ENCODE measurements around the gene TNF.

DNA sequence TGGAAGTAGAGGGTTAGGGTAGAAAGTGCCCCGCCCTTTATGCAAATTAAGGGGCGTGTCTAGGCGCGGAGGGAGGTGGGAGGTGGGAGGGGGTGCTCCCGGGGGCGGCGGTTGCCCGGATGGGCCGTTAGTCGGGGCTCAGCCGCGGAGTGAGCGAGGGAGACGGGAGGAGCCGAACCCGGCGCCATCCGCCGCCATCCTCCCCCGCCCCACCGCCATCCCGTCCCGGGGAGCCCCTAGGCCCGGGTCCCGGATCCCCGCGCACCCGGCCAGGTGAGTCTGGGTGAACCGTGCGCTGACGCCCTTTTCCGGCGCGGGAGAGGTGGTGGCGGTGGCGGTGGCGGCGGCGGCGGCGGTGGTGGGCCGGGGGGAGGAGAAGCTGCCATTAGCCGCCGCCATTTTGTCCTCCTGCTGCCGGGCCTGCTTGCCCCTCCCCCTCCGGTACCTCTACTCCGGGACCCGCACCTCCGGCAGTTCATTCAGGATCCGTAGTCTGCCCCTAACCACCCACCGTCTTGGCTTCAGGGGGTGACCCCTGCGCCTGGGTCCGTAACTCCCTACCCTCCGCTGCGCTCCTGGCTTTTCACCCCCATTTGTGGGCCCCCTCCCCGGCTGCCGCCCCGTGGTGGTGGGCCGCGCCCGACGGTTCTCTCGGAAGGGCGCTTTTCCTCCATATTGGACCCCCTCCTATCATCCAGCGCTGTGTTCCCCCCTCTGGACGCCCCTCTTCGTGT lies 45.4 kb downstream of the TNF start, which contains the start of gene PRRC2A:
- TF ChIP-seq, protein P1, sequence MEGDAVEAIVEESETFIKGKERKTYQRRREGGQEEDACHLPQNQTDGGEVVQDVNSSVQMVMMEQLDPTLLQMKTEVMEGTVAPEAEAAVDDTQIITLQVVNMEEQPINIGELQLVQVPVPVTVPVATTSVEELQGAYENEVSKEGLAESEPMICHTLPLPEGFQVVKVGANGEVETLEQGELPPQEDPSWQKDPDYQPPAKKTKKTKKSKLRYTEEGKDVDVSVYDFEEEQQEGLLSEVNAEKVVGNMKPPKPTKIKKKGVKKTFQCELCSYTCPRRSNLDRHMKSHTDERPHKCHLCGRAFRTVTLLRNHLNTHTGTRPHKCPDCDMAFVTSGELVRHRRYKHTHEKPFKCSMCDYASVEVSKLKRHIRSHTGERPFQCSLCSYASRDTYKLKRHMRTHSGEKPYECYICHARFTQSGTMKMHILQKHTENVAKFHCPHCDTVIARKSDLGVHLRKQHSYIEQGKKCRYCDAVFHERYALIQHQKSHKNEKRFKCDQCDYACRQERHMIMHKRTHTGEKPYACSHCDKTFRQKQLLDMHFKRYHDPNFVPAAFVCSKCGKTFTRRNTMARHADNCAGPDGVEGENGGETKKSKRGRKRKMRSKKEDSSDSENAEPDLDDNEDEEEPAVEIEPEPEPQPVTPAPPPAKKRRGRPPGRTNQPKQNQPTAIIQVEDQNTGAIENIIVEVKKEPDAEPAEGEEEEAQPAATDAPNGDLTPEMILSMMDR (IDR thresholded peaks at IDR 0.05), result no peak
- TF ChIP-seq EP300 (IDR thresholded peaks at IDR 0.05), result no peak

Data from ovary (tissue), 3 donors.